NB4 (cell line): ENCODE data around the gene VPS37C.

Experiments used
- DNase-seq: peaks from one replicate; pipeline ENCODE4 v3.0.0; 2010; ENCODE audit warnings: low read depth
- H3K4me3 ChIP-seq: one replicate; pipeline ENCODE4 v1.5.1; 2011; ENCODE audit warnings: mild to moderate bottlenecking, low read depth, low read length, moderate library complexity
- CTCF ChIP-seq: IDR thresholded peaks from one replicate; pipeline ENCODE4 v1.5.1; 2012; ENCODE audit warnings: low read depth, low read length
- MYC ChIP-seq: IDR thresholded peaks from 2 replicates; pipeline ENCODE4 v1.6.1; 2011; ENCODE audit warnings: low read depth, low read length
- POLR2A ChIP-seq: IDR thresholded peaks from 2 replicates; pipeline ENCODE4 v1.6.1; 2011; ENCODE audit warnings: mild to moderate bottlenecking; ENCODE audit not compliant: insufficient read length; ENCODE audit errors: extremely low read depth
- TF ChIP-seq, protein P1 (sequence below): IDR thresholded peaks from 2 replicates; pipeline ENCODE4 v1.6.1; 2011; ENCODE audit warnings: low read depth, low read length

VPS37C gene

DNA sequence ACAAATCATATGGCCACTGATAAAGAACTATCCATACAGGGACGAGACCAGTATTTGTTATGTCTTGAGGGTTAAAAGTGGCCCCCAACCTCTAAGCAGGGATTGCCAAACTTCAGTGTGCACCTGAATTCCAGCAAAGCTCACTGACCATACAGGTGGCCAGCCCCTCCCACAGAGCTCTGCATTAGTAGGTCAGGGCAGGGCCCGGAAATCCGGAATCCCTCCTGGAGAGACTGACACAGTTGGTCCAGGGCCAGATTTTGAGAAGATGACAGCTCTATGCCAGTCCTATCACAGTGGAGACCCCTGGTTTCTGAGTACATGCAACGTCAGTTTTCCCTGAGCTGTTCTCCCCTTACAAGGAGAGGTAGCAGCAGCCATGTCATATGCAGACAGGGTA lies 20.8 kb downstream of the VPS37C start:
- TF ChIP-seq CTCF (no peak), POLR2A (no peak), MYC (no peak)
- TF ChIP-seq, protein P1, sequence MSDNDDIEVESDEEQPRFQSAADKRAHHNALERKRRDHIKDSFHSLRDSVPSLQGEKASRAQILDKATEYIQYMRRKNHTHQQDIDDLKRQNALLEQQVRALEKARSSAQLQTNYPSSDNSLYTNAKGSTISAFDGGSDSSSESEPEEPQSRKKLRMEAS, result no peak

GRCh38 chr11:61139387-61139786 lies 21.8 kb downstream of the VPS37C start:
- DNase-seq, result no peak
- TF ChIP-seq, protein P1, result no peak
- no peak for TF ChIP-seq CTCF
- TF ChIP-seq MYC, result no peak
- TF ChIP-seq POLR2A, result no peak
- no peak overlapping the region for H3K4me3 ChIP-seq

More for the DNA sequence above, 20.8 kb downstream of the VPS37C start:
- no peak for DNase-seq
- no peak overlapping the region for H3K4me3 ChIP-seq

DNA sequence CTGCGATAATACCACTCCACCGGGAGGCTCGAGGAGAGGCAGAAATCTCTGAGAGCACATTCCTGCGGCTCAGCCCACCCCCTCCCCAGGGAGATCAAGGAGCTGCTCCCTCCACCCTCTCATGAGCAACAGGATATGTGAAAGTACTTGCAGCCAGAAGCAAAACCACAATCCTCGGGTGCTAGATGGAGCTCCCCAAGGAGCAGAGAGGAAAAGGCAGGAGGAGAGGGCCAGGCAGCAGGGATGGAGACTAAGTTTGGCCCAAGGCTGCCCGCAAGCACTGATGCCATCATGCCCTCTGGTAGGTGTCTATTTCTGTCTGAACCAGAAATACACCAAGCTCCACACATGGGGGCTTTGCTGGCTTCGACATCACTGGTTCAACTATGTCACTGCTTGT lies 22.3 kb downstream of the VPS37C start:
- TF ChIP-seq, protein P1, result no peak
- no peak for TF ChIP-seq MYC
- TF ChIP-seq CTCF, result no peak
- TF ChIP-seq POLR2A, result no peak
- no peak overlapping the region for H3K4me3 ChIP-seq
- DNase-seq, result peak; percentile 73

DNA sequence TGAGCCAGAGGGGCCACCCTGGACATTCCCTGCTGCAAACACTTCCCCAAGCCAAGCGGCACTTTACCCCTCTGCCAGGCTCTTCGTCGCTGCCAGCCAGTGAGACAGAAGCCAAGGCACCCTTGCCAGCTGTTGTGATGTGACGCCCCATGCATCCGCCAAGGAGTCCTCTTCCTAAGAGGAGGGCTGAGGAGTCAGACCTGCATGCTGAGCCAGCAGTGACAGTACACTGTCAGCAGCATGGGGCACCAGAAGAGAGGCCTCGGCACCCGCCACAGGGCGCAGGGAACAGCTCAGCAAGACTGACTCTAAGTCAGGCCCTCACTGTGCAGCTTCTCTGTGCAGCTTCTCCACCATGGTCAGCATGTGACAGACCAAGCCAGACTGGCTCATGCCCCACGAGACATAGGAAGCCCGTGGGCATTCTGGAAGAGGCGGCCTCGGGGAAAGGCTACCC lies 26.4 kb downstream of the VPS37C start:
- TF ChIP-seq, protein P1, result no peak
- no peak for TF ChIP-seq POLR2A
- TF ChIP-seq CTCF, result no peak
- no peak for DNase-seq
- H3K4me3 ChIP-seq, result no peak overlapping the region

GRCh38 chr11:61133956-61134662 lies 27.1 kb downstream of the VPS37C start:
- DNase-seq, result no peak

DNA sequence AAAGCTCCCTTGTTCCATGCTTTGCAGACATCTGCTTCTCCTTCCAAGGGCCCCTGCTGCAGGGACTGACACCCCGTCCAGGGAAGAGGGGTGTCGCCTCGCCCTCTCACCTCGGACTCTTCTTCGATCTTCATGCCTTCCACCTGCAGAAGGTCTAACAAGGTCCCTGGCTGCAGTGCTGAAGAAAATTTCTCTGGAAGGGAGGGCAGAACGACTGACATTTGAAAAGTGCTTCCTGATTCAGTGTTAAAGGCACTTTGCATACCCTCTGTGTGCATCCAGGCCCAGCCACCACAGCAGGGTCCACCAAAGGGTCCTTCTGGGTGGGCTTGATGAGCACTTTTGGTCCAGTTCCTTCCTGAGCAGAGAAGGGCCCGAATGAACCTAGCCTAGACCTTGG lies 28.1 kb downstream of the VPS37C start:
- no peak overlapping the region for H3K4me3 ChIP-seq
- no peak for DNase-seq
- TF ChIP-seq CTCF (no peak), POLR2A (no peak), MYC (no peak)
- TF ChIP-seq, protein P1, result no peak

More at GRCh38 chr11:61133956-61134662, 27.1 kb downstream of the VPS37C start:
- no peak overlapping the region for H3K4me3 ChIP-seq
- no peak for TF ChIP-seq MYC
